Stimulated activated CD4-positive, alpha-beta T cell treated with anti-CD3 and anti-CD28 coated beads, Interleukin-1b, Interleukin-23, amount 100 ng/mL, for 24 hours (primary cell): ENCODE measurements around the gene MUC4.
"Not testable (repeated sequence)": the region's sequence is repeated elsewhere in the genome, so short reads cannot be mapped to it uniquely, and the experiment has no call there.

ENCODE experiments used
- DNase-seq, 4 experiments: peaks; one replicate each; pipeline ENCODE4 v3.0.0-alpha.2; 2020; ENCODE audit warnings: low read depth in 4 of 4, low spot score in 1 of 4

The MUC4 gene

GRCh38 chr3:195748661-195749060, 63.1 kb downstream of the MUC4 start:
- no peak for DNase-seq

GRCh38 chr3:195746751-195747150, 65.0 kb downstream of the MUC4 start:
- DNase-seq: no peak

- DNase-seq: no peak
These were observed 65.4 kb downstream of the MUC4 start for GRCh38 chr3:195746346-195746745.

- no peak for DNase-seq
These were observed 67.3 kb downstream of the MUC4 start for GRCh38 chr3:195744437-195744836.

GRCh38 chr3:195739561-195740111, 72.1 kb downstream of the MUC4 start:
- DNase-seq: no peak

GRCh38 chr3:195738274-195739044, 73.3 kb downstream of the MUC4 start:
- DNase-seq: no peak

- DNase-seq: not testable (repeated sequence)
These were observed 73.9 kb downstream of the MUC4 start for GRCh38 chr3:195737782-195738181.

- DNase-seq: no peak
These were observed 74.8 kb downstream of the MUC4 start for GRCh38 chr3:195736866-195737490.

GRCh38 chr3:195735036-195735695, 76.6 kb downstream of the MUC4 start:
- DNase-seq: no peak

GRCh38 chr3:195732940-195733339, 78.8 kb downstream of the MUC4 start:
- no peak for DNase-seq

GRCh38 chr3:195731356-195731905, 80.3 kb downstream of the MUC4 start:
- no peak for DNase-seq

GRCh38 chr3:195729476-195730251, 82.1 kb downstream of the MUC4 start:
- DNase-seq: no peak

GRCh38 chr3:195728789-195729188, 82.9 kb downstream of the MUC4 start:
- DNase-seq: not testable (repeated sequence)

GRCh38 chr3:195727606-195728195, 84.0 kb downstream of the MUC4 start:
- DNase-seq: no peak

- not testable (repeated sequence) for DNase-seq
These were observed 85.6 kb downstream of the MUC4 start for GRCh38 chr3:195725916-195726740.

GRCh38 chr3:195724363-195724762, 87.4 kb downstream of the MUC4 start:
- not testable (repeated sequence) for DNase-seq

- not testable (repeated sequence) for DNase-seq
These were observed 88.8 kb downstream of the MUC4 start for GRCh38 chr3:195722996-195723345.

- not testable (repeated sequence) for DNase-seq
These were observed 89.4 kb downstream of the MUC4 start for GRCh38 chr3:195722139-195722995.
